Kidney (tissue), 14 donors: Measurements from ENCODE around the gene KIF6. TPM values are rescaled to one million over a fixed set of nuclear protein-coding genes. Genes with fewer than 3 reads are reported as not detected.

Source experiments
- DNase-seq, 5 donors: peaks; one replicate each; pipeline ENCODE4 v3.0.0-alpha.2; 2013 to 2020
- FAIRE-seq: peaks from 2 replicates; lab custom pipeline; 2012; peaks lifted over from hg19 to GRCh38; lab: Jason Lieb, UNC
- H3K27ac ChIP-seq, 2 donors: one replicate each; pipeline ENCODE4 v1.7.0; 2013; ENCODE audit warnings: low read depth in 2 of 2, low read length in 2 of 2, inconsistent platforms in 1 of 2
- H3K27me3 ChIP-seq: one replicate; pipeline ENCODE4 v1.7.1; 2013; ENCODE audit warnings: low read length, inconsistent platforms; ENCODE audit not compliant: control insufficient read depth, insufficient read depth
- H3K36me3 ChIP-seq, 3 donors: one replicate each; pipeline versions ENCODE4 v1.7.0 to v1.7.1; 2013; ENCODE audit warnings: low read length in 3 of 3, control low read depth in 1 of 3, inconsistent platforms in 1 of 3; ENCODE audit not compliant: insufficient read depth in 3 of 3, control insufficient read depth in 2 of 3
- H3K4me1 ChIP-seq, 3 donors: one replicate each; pipeline versions ENCODE4 v1.7.0 to v1.7.1; 2013; ENCODE audit warnings: low read length in 3 of 3, inconsistent platforms in 1 of 3, low read depth in 1 of 3; ENCODE audit not compliant: control insufficient read depth in 2 of 3, insufficient read depth in 2 of 3
- H3K4me3 ChIP-seq, 3 donors: one replicate each; pipeline versions ENCODE4 v1.7.0 to v1.8.1; 2013; ENCODE audit warnings: low read length in 3 of 3, control low read depth in 1 of 3, inconsistent platforms in 1 of 3
- H3K9ac ChIP-seq, 3 donors: one replicate each; pipeline versions ENCODE4 v1.7.0 to v1.7.1; 2013; ENCODE audit warnings: low read length in 3 of 3, control low read depth in 1 of 3, inconsistent platforms in 1 of 3
- H3K9me3 ChIP-seq, 3 donors: one replicate each; pipeline versions ENCODE4 v1.7.0 to v1.7.1; 2013; ENCODE audit warnings: low read length in 3 of 3, control low read depth in 1 of 3, inconsistent platforms in 1 of 3; ENCODE audit not compliant: control insufficient read depth in 2 of 3, insufficient read depth in 1 of 3
- intact Hi-C: fragments of 100-400 bp; cut with DNase I; formaldehyde crosslinking; loops from one replicate; pipeline ENCODE4 v1.11.1; 2022
- polyA plus RNA-seq: library from polyadenylated mRNA; stranded (reverse); fragments of 350-450 nt; fragmentation: Illumina TruSeq; extraction: RNeasy Lipid Tissue Mini Kit (QIAGEN cat#74804); gene quantifications from one replicate; pipeline ENCODE4 v1.2.3, GENCODE V29; 2014; ENCODE audit warnings: low read depth, low replicate concordance; ENCODE audit not compliant: insufficient read depth
- total RNA-seq: library from RNA; stranded (reverse); fragmentation: NEBNext Ultra II Directional; extraction: Animal tissue kit (Norgen Biotek cat#: 25700); gene quantifications from one replicate; pipeline ENCODE4 v1.2.1, GENCODE V29; 2021
- TF ChIP-seq, protein P1 (sequence below): IDR thresholded peaks from 3 replicates; pipeline ENCODE4 v1.5.1; 2012; ENCODE audit warnings: mild to moderate bottlenecking, moderate library complexity, borderline replicate concordance; ENCODE audit not compliant: insufficient read depth; ENCODE audit errors: extremely low read depth
- donor health status: control.
- donor health status: control.
- donor health status: control.
- donor health status: control.
- donor health status: control.
- donor health status: DM: yes; HTN: yes; CAD: no.
- donor health status: Normal renal cell carcinoma (clear cell type).

Gene KIF6
- total and polyA plus RNA-seq, 2 donors from 2014 or later: 1.7 to 2.9 TPM

DNA sequence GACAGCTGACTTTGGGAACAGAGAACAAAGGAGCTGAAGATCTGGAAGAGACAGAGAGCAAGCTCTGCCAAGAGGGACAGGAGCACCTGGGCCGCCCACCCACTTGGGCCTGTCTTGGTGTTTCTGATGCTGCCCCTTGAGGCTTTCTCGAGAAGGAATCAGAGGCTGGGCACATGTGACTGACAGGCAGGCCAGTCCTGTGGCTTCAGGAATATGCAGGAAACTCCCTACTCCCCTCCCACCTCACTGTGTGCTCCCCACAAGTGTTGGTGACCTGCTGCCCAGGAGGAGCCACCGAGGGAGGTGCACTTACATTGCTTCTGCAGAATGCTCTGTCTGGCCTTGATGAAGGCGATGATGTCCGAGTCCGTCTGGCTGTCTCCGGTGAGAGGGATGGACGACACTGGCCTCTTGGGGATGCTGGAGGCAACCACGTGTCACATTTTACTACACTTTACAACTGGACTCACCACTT is 381.8 kb downstream of the KIF6 start:
- TF ChIP-seq, protein P1, sequence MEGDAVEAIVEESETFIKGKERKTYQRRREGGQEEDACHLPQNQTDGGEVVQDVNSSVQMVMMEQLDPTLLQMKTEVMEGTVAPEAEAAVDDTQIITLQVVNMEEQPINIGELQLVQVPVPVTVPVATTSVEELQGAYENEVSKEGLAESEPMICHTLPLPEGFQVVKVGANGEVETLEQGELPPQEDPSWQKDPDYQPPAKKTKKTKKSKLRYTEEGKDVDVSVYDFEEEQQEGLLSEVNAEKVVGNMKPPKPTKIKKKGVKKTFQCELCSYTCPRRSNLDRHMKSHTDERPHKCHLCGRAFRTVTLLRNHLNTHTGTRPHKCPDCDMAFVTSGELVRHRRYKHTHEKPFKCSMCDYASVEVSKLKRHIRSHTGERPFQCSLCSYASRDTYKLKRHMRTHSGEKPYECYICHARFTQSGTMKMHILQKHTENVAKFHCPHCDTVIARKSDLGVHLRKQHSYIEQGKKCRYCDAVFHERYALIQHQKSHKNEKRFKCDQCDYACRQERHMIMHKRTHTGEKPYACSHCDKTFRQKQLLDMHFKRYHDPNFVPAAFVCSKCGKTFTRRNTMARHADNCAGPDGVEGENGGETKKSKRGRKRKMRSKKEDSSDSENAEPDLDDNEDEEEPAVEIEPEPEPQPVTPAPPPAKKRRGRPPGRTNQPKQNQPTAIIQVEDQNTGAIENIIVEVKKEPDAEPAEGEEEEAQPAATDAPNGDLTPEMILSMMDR: no peak
- intact Hi-C loops: no loop called here
- no peaks in the 10 kb centered on the region for H3K9me3 ChIP-seq
- no peak overlapping the region for H3K4me3 ChIP-seq
- no peak for DNase-seq
- no peak overlapping the region for H3K9ac ChIP-seq
- peaks cover 0 to 3% (median 0%) of the 10 kb centered on the region in 3 donors for H3K4me1 ChIP-seq
- no peak for FAIRE-seq
- H3K27me3 ChIP-seq: no peaks in the 10 kb centered on the region
- H3K27ac ChIP-seq: no peak overlapping the region
- H3K36me3 ChIP-seq: no peaks in the 10 kb centered on the region

DNA sequence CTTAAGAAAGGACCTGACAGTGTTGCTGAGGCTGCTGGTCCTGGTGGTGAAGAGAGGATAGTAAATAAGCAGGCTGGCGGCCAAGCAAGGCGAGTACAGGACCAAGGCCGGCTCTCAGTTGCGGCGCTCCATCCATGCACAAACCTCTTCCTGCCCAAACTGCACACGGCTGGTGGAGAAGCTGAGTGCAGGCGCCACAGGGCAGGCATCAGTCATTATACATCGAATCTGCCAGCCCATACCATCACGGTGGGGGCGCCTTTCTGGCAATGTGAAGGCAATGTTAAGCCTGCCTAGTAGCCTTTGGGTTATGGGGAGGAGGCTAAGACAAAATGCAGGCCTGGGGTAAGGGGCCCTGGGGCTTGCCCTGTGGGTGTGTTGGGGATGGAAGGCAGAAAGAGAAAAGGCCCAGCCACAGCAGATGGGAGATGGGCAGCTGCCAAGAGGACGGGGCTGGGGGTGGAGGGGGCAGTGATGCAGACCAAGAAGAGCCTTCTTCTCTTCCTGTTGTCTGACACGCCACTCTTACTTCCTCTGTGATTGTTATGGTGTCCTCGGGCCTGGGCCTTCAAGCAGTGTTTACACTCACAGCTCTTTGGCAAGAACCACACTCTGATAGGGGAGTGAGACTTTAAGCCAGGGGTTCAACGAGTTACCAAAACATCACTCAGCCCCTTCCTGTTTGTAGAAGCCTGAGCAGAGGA is 382.4 kb downstream of the KIF6 start:
- no peaks in the 10 kb centered on the region for H3K27me3 ChIP-seq
- H3K4me3 ChIP-seq: no peak overlapping the region
- no peaks in the 10 kb centered on the region for H3K36me3 ChIP-seq
- H3K27ac ChIP-seq: no peak overlapping the region
- no peak for FAIRE-seq
- peak in 1 of 5 donors; percentile 26 for DNase-seq
- H3K4me1 ChIP-seq: peaks cover 0 to 3% (median 0%) of the 10 kb centered on the region in 3 donors
- no peak overlapping the region for H3K9ac ChIP-seq
- TF ChIP-seq, protein P1: no peak
- intact Hi-C loops: no loop called here
- no peaks in the 10 kb centered on the region for H3K9me3 ChIP-seq

DNA sequence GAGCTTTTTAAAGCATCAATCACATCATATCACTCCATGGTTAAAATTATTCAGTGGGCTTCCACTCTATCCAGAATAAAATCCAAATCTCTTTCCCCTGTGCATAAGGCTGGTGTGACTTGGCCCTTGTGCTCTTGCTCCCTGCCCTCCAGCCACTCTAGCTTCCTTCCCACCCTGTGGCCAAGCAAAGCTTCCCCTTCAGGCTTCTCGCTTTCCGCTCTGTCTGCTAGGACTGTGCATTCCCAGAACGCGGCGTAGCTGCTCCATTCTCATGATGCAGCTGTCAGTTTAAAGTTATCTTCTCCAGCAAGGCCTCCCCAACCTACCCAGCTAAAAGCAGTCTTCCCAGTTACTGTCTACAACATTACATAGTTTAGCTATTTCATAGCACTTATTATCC is 383.3 kb downstream of the KIF6 start:
- Histone ChIP-seq H3K36me3 (no peaks in the 10 kb centered on the region), H3K9ac (no peak overlapping the region), H3K4me1 (peaks cover 0 to 3% (median 0%) of the 10 kb centered on the region in 3 donors), H3K4me3 (no peak overlapping the region), H3K27ac (no peak overlapping the region), H3K9me3 (no peaks in the 10 kb centered on the region), H3K27me3 (no peaks in the 10 kb centered on the region)
- TF ChIP-seq, protein P1: no peak
- no peak for DNase-seq
- FAIRE-seq: no peak
- intact Hi-C loops: no loop called here

DNA sequence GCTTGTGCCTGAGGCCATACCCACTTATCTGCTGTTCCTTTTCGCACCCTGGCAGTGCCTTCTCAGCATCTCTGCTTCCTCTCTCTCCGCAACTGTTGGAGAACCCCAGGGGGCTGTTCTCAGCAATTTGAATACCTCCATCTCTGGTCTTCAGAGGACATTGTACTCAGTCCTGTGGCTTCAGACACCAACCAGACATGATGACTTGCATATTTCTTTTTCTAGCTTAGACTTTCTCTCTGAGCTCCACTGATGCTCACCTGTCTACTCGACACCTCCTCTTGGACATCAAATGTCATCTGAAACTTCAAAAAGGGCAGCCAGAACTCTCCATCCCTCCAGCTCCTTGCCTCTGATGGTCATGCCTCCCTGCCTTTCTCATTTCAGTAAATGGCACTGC is 383.9 kb downstream of the KIF6 start:
- Histone ChIP-seq H3K36me3 (no peaks in the 10 kb centered on the region), H3K27me3 (no peaks in the 10 kb centered on the region), H3K27ac (no peak overlapping the region), H3K4me1 (peaks cover 0 to 3% (median 0%) of the 10 kb centered on the region in 3 donors), H3K9me3 (no peaks in the 10 kb centered on the region), H3K9ac (no peak overlapping the region), H3K4me3 (no peak overlapping the region)
- no peak for FAIRE-seq
- intact Hi-C loops: no loop called here
- TF ChIP-seq, protein P1: no peak
- DNase-seq: no peak
